GM12892 (cell line): ENCODE results near the gene SSBP3.

Experiments used
- POLR2AphosphoS5 ChIP-seq: IDR thresholded peaks from 2 replicates; pipeline ENCODE4 v1.6.1; 2011; ENCODE audit warnings: low read depth, low read length, control low read depth
- TAF1 ChIP-seq: IDR thresholded peaks from 2 replicates; pipeline ENCODE4 v1.6.1; 2011; ENCODE audit warnings: low read depth, mild to moderate bottlenecking, control low read depth, low read length, borderline replicate concordance

- TF ChIP-seq POLR2AphosphoS5, result no peak
- TF ChIP-seq TAF1, result no peak
Observed at GRCh38 chr1:54310439-54311328, 95.5 kb downstream of the SSBP3 start.
